ENCODE data around the gene PIGO.

The PIGO gene

GRCh38 chr9:35079426-35080341, 16.7 kb downstream of the PIGO start, which contains the start of gene FANCG:
Gene FANCG (minus strand): TSS chr9:35079942. CDS start chr9:35079524, 418 bp downstream.
- in situ Hi-C loops (cut with HindIII; ENCODE audit: low sequenced_read_pairs) = no loop called here
- H3K4me3 ChIP-seq (ENCODE audit: low read depth, low read length) = peak within 1 kb of the TSS; percentile 65
- peak; percentile 78 for DNase-seq (ENCODE audit: low read depth)
- TF ChIP-seq, protein P1, sequence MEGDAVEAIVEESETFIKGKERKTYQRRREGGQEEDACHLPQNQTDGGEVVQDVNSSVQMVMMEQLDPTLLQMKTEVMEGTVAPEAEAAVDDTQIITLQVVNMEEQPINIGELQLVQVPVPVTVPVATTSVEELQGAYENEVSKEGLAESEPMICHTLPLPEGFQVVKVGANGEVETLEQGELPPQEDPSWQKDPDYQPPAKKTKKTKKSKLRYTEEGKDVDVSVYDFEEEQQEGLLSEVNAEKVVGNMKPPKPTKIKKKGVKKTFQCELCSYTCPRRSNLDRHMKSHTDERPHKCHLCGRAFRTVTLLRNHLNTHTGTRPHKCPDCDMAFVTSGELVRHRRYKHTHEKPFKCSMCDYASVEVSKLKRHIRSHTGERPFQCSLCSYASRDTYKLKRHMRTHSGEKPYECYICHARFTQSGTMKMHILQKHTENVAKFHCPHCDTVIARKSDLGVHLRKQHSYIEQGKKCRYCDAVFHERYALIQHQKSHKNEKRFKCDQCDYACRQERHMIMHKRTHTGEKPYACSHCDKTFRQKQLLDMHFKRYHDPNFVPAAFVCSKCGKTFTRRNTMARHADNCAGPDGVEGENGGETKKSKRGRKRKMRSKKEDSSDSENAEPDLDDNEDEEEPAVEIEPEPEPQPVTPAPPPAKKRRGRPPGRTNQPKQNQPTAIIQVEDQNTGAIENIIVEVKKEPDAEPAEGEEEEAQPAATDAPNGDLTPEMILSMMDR (IDR thresholded peaks at IDR 0.05; ENCODE audit: low read depth, low read length, missing control alignments) = no peak

GRCh38 chr9:35079041-35079425, 17.4 kb downstream of the PIGO start:
- TF ChIP-seq, protein P1 (IDR thresholded peaks at IDR 0.05; ENCODE audit: low read depth, low read length, missing control alignments) = no peak
- peak overlapping the region; percentile 65 for H3K4me3 ChIP-seq (ENCODE audit: low read depth, low read length)
- in situ Hi-C loops (cut with HindIII; ENCODE audit: low sequenced_read_pairs) = no loop called here
- no peak for DNase-seq (ENCODE audit: low read depth)

GRCh38 chr9:35078066-35078465, 18.3 kb downstream of the PIGO start:
- TF ChIP-seq, protein P1 (IDR thresholded peaks at IDR 0.05; ENCODE audit: low read depth, low read length, missing control alignments) = no peak
- H3K4me3 ChIP-seq (ENCODE audit: low read depth, low read length) = peak overlapping the region; percentile 65
- DNase-seq (ENCODE audit: low read depth) = no peak
- in situ Hi-C loops (cut with HindIII; ENCODE audit: low sequenced_read_pairs) = no loop called here

DNA sequence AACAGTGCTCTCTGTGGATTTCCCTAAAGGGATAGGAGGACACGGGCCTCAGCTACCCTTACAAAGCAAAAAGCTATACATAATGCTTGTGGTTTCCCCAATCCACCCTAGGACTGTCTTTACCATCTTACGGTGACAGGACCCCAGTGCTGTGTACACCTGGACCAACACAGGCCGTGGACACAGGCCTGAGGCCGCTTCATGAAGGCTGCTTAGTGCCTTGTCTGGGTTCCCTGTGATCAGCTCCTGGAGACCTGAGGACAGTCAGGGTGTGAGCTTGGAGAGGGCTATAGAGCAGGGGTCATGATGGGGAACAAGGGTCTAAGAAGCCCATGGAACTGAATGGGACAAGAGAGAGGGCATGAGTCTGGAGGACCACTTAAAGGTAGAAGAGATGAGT, 19.5 kb downstream of the PIGO start:
- in situ Hi-C loops (cut with HindIII; ENCODE audit: low sequenced_read_pairs) = no loop called here
- H3K4me3 ChIP-seq (ENCODE audit: low read depth, low read length) = no peak overlapping the region
- no peak for DNase-seq (ENCODE audit: low read depth)
- TF ChIP-seq, protein P1 (IDR thresholded peaks at IDR 0.05; ENCODE audit: low read depth, low read length, missing control alignments) = no peak

GRCh38 chr9:35075358-35075757, 21.0 kb downstream of the PIGO start:
- in situ Hi-C loops (cut with HindIII; ENCODE audit: low sequenced_read_pairs) = no loop called here
- no peak for DNase-seq (ENCODE audit: low read depth)
- TF ChIP-seq, protein P1 (IDR thresholded peaks at IDR 0.05; ENCODE audit: low read depth, low read length, missing control alignments) = no peak
- no peak overlapping the region for H3K4me3 ChIP-seq (ENCODE audit: low read depth, low read length)

DNA sequence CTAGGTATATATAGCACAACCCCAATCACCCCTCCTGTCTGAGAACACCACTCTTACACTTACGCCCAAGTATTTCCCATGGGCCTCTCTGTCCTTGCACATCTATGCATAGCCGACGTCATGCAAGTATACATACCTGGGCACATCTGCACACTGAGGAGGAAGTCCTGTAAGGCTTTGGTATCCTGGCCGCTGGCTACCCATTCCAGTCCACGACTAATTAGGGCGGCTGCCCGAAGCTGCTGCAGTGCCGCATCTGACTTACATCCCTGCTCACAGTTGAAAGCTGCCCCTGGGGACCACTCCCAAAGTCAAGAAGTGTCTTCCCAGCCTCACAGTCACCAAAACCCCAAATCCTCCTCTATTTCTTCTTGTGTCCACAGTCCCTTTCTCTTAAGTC, 21.6 kb downstream of the PIGO start:
- no peak for DNase-seq (ENCODE audit: low read depth)
- in situ Hi-C loops (cut with HindIII; ENCODE audit: low sequenced_read_pairs) = no loop called here
- TF ChIP-seq, protein P1 (IDR thresholded peaks at IDR 0.05; ENCODE audit: low read depth, low read length, missing control alignments) = no peak
- no peak overlapping the region for H3K4me3 ChIP-seq (ENCODE audit: low read depth, low read length)

Data from astrocyte of the cerebellum (primary cell).